ENCODE results near the gene LIPN.

LIPN gene

DNA sequence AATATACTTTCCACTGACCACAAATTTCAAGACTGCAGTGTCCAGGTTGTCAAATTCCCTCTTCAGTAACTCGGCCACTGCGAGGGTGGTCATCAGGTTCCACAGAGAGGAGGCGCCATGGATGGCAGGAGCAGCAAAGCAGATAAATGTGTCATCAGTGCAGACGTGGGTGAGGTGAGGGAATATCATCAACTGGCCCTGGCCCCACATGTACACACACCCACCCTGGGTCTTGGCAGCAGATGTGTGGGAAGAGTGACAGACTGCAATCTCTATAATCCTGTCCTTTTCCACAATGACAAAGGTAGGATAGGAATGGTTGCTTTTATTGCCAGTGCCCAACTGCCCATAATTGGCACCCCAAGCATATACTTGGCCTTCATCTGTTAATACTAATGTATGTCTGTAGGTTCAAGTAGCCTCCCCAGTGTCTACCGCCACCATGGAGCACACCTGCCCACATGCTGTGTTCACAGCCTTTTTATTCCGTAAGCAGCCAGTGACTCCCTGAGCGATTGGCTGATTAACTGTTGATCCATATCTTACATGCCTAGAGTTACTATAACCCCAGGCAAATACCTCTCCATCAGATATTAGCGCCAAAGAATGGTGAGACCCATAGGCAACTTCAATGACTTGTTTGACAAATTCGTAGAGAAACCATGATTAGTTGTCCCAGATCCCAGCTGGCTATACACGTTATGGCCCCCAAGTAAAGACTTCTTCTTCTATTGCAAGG, 26.4 kb downstream of the LIPN start:
- DNase-seq, result no peak

DNA sequence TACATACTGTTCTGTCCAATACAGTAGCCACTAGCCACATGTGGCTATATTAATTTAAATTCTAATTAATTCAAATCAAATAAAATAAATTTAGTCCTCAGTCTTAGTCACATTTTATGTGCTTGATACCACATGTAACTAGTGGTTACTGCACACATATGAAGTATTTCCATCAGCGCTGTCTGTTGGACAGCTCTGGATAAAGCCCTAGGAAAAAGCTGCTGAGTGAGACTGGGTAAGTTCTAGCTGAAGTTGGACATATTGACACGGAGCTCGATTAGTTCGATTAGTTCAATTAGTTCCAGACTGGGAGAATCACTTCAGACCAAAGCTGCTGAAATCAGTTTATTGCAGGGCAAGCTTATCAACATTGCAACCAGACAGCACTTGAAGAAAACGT, 27.6 kb downstream of the LIPN start:
- no peak for DNase-seq

DNA sequence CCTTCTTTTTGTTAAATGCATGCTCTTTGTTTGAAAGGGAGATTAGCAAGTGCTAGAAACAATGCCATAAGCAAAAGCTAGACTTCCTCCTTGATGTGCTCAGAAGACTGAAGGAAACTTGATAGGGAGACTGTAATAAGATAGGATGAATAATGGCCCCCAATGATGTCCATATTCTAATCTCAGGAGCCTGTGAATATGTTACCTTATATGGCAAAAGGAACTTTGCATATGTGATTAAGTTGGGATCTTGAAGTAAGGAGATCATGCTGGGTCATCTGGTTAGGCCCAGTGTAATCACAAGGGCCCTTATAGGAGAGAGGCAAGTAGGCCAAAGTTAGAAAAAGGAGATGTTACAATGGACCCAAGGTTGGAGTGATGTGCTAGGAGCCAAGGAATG, 29.1 kb downstream of the LIPN start:
- DNase-seq, result no peak

DNA sequence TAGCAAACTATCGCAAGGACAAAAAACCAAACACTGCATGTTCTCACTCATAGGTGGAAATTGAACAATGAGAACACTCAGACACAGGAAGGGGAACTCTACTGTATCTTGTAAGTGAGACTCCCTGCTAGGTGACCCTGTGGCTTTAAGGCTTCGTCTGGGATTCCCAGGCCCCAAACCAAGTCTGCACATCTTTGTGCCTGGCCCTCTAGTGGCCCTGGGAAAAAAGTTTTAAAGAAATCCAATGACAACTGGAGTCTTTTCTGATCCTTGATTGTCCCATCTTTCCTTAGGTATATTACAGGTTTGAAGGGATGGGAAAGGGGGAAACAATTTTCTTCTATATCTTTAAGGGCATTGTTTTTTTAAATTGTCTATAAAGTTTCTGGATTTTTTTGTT, 32.1 kb downstream of the LIPN start:
- peak; percentile 4 for DNase-seq

DNA sequence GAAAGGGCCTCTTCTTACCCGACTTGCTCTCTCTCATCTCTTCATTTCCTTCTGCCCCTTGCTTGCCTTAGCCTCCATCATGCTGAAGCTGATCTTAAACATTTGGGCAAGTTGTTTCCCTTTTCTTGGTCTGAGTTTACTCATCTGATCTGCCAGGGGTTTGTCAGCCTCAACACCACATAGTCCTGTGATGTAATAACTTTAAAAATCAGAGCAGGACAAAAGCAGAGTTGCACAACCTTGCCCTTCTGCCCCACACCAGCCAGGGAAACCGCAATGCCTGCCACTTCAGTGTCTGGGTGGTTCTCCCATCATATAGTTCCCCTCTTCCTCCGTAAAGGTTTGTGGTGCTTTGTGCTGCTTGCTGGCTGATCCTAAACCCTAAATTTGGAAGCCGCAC, 32.8 kb downstream of the LIPN start:
- DNase-seq, result peak; percentile 53

DNA sequence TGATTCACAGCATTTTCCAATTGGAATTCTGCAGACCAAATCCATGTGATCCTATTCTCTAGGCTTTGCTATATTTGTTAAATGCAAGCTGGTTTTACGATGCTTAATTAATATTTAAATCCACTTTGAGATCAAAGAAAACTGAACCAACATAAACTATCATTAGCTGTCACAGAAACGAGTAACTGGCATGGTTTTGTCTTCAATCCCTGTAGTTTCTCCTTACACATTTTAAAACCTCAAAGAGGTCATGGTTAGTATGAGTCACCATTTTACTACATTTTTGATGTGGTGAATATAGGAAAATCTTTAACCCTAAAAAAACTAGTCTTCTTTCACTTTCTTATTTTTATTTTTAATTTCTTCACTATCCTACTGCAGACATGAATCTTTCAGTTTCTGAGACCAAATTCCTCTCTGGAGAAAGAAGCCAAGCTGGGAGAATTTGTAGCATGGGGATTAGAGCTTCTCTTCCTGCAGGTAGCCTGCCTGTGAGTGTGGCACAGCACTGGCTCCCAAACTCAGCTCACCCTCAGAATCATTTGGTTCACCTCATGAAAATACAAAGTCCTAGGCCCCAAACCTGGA, 34.0 kb downstream of the LIPN start:
- DNase-seq, result peak; percentile 73

DNA sequence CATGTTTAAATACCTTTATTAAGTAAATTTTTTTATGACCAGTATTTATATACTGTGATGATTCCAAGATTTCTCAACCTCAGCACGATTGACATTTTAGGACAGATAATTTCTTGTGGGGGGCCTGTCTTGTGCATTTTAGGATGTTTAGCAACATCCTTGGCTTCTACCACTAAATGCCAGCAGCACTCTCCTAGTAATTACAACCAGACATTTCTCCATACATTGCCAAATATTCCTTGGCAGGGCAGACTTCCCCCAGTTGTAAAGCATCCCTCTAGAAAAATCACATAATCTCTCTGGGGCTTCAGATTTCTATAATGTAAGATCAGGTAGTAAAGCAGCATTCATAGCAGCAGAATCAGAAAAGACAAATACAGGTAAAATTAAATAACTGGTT, 34.9 kb downstream of the LIPN start:
- no peak for DNase-seq

DNA sequence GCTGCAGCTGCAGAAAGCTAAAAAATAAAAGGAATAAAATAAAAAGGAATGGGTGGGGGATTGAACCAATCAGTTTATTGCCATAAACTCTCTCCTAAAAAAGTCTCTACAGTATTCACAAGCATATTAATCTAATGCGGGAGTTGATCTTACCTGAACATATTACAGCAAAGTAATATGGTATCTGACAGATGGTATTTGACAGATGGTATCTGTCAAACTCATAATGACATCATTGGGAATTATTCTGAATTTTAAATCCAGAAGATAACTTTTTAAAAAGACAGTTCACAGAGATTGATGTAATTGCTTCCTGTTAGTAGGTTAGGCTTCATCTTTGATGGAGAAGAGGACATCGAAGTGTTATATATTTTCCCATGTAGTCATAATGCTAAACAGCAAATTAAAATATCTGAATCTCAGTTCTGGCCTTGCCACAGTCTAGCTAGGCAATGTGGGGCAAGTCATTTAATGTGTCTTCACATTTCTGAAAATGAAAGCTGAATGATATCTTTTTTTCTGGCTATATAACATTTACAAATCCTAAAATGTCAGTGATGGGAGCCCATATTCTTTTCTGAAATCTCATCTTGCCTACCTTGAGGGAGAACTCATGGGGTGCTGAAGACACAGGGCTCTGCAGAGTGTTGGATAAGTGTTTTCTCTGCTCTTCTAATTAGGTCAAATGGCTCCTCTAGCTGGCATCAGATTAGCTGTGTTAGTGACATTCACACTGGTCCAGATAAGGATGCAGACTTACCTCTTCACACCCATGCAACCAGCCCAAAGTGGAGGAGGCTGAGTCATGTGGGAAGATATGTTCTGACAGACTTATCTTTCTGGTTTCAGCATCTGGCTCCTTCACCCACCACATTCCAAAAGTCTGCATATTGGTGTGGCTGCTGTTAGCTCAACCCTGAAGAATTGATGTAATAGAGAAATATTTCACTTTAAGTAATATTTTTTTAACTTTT, 40.6 kb downstream of the LIPN start:
- peak; percentile 59 for DNase-seq

DNA sequence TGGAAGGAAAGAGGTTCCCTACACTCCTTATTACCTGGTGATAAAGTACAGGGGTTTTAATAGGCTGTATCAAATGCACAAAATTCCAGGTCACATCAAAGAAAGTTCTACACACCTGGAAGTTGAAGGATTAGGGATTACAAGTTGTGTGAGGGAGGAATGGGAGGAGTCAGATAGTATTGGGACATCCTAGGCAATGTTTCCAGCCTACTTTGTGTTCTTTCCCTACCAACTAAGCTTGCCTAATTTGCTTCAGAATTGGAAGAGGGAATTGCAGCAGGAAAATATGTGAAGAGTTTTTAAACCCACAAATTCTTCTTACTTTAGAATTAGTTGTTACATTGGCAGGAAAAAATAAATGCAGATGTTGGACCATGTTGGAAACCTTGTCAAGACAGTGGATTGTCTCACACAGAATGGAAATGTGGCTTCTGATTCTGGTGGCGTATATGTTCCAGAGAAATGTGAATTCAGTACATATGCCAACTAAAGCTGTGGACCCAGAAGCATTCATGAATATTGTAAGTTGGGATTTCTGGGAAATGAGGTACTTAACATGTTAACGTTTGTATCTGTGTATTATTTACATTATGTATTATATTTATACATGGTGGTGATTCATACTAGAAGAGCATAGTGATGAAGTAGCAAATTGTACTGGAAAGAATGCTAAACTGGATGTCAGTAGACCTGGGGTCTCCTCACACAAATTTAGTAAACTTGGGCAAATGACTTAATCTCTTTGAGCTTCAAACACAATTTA, 42.9 kb downstream of the LIPN start, which contains the start of gene LIPM:
Gene LIPM (plus strand): TSS at position 208 of the 763 bp plus-strand sequence. CDS start 167 bp downstream, at position 375.
- no peak for DNase-seq

DNA sequence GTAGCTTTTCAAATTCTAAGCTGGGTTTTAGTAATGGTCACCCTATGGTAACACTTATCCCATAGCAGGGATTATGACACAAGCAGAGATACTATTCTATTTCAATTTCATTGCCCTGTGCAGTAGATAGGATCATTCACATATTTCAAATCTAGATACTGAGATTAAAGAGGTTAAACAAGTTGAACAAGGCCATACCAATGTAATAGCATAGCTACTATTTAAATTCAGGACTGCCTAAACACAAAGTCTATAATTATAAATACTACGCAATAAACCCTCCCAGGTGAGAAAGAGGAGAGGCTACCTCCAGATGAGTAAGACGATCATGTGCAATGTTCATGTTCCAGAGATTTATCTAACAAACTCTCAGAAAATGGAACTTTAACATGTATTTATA, 43.8 kb downstream of the LIPN start:
- no peak for DNase-seq

DNA sequence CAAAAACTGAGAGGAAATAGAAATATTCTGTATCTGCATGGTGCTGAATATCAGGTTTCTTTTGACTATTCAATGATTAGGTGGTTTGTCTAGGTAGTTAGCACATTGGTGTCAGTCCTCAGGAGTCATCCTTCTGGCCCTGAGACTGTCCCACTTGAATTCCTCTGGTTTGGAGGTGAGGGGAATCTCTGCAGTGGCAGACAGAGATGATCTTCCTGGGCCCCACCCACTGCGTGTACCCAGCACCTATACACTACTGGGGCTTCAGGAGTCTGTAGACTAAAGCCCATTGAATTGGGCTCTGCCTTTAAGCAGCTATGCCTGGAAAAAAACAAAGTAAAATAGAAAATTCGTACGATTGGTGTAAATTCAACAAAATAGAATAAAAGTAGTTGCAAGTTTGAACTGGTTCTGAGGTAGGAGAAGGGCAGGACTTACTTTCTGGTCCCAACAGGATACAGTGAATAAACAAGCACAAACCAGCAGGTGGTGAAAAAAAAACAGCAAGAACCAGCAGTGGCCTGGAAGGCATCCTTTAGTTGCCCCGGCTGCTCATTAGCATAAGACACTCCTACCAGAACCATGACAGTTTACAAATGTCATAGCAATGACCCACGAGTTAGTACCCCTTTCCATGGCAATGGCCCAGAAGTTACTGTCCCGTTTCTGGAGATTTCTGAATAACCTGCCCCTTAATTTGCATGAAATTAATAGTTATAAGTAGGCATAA, 44.4 kb downstream of the LIPN start:
- no peak for DNase-seq

DNA sequence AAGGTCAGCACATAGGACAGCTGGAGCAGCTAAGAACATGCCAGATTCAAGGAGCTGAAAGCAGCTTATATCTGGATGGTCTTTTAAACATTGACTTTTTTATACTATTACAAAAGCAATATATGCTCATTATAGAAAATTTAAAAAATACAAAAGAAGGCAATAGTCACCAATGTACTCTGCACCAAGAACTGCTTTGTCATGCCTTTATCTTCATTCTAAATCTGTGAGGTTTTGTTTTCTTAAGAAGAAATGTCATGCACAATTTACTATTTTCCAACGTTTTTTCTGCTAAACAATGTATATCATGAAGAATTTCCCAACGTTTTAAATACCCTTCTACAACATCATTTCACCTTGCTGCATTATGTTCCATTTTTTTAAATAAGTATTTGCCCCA, 45.5 kb downstream of the LIPN start:
- DNase-seq, result no peak

DNA sequence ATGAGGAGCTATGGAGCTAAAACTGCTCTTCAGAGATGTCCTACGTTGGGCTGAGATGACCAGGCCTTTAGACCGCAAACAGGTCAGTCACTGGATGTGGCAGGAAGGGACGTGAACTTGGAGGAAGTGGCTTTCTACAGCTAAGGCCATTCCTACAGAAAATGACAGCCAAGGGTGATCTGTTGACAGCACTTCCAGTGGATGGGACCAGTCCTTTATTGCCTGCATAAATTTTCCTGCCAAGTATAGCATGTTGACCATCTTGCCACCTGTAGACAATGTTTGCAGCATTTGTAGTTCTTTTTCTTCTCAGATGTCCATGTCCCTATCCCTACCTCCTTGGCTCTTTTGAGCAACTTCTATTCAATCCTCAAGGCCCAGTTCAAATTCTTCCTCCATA, 46.1 kb downstream of the LIPN start:
- DNase-seq, result no peak

DNA sequence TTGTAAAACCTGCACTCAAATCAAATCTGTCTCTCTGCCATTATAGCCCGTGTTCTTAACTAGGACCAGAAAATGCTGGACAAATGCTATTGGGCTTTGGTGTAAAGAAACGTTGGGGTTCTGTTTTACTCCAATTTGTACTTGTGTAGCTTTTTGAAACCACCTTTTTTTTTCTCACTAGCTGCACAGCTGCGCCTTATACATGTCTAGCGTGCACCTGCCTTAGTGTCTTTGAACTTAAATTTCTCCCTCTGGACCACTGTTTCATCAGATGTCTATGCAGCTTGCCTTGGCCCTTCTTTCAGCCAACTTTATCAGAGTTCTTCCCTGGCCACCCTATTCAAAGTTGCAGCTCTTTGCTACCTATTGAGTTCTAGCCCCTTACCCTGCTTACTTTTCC, 49.8 kb downstream of the LIPN start:
- no peak for DNase-seq

DNA sequence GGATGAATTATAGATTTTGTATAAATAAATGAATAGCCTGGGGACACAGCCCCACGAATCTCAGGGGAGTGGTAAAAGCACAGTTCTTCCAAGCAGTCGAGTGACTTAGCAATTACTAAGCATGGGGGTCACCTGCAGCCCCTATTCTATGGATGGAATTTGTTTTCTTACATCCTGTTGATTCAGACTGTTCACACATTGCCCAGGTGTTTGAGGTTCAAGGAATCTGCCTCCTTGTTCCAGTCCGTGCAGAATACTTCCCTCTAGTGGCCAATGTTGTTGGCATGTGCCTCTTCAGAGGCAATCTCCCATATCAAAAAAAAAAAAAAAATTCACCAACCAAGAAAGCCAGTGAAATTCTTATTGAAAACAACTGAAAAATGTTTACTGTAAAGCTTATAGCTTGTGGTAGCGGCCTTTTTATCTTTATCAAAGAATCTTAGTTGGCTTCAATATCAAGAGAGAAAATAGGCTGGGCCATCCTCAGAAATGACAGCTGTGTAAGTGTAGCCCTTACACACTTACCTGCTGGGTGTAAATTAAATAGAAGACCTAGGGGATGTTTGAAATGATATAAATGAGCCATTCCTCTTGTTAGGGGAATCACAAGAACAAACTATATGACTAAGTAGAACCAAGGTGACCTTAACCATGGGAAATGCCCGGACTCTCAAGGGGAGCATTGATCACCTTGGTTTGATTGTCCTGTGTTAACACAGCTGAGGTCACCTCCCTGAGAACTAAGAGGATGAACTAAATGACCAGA, 50.6 kb downstream of the LIPN start:
- DNase-seq, result peak; percentile 64

DNA sequence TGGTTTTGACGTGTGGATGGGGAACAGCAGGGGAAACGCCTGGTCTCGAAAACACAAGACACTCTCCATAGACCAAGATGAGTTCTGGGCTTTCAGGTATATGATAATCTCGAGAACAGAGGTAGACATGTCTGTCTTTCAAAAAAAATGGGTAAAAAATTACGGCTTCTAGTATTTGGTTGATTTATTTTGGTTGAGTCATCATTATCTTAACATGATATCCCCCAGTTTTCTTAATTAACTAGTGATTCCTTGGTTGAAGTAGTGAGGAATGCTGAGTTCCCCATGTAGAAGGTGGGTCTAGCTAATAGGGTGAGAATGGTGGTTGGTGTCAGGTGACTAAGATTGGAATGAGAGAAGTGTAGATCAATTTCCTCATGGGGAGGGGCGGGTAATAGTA, 53.4 kb downstream of the LIPN start:
- DNase-seq, result no peak

DNA sequence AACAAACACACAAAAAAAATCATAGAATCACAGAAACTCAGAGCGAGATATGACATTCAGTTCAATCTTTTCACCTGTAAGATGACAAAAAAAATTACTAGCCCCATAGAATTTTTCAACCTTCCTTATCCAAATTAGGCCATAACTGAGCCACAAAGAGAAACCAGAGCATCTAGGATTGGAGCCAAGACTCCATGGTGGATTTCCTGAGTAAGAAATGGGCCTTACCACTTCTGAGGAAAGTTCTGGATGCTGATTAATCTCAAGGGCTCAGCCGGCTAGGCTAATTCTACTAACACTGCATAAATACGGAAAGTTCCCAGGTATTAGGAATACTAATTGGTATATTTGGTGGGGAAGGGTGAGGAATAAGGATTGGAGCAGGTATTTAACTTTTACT, 59.5 kb downstream of the LIPN start:
- no peak for DNase-seq

DNA sequence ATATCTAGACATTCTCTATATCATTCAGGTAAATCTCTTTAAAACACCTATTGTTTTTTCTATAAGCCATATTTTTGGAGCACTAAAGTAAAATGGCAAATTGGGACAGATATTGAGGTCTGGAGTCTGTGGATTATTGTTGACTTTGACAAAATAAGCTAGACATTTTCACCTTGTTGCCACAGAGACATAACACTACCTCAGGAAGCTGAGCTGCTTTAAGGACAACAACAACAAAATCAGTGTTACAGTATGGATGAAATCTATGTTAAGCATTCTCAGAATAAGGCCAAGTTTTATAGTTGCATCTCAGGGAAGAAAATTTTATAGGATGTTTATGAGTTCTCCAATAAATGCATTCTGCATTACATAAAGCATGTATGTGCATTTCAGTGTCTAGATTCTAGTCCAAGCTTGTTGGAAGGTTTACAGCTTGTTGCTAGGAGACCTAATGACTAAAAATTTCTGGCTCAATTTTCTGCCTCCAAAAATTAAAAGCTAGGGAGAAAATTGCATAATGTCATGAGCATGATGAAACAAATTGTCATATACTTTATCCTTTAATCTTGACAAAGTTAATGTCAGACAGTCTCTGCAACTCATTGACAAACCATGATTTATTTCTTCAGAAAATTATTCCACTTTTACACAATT, 61.1 kb downstream of the LIPN start:
- DNase-seq, result no peak

DNA sequence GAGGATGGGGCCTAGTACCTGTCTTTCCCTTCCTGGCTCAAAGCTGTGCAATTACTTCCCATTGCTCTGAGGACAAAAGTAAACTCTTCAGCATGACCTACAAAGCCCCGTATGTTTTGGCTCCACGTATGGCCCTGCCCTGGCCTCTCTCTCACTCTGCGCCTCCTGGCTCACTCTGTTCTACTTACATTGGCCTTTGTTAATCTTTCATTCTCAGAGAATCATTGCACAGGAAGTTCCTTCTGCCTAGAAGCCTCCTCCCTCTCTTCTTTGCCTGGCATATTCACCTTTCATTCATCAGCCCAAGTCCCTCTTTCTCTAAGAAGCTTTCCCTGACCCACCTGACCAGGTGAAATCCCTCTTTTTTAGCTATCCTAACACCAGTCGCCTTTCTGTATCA, 66.6 kb downstream of the LIPN start:
- no peak for DNase-seq

DNA sequence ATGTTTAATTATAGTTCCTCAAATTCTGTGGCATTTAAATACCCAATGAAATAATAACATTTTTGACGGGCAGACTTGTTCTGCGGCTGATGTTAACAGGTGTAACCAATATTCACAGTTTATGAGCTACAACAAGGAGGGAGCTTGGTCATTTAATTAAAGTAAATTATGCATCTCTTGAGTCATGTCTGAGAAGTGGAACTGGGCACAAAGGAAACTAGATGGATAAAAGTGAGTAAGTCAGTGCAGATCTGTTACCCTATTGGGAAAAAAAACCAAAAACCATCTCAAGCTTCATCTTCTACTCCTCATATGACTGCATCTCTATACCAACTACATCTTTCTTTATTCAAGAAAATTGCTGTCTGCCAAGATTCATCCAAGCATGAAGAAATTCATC, 67.9 kb downstream of the LIPN start:
- no peak for DNase-seq

DNA sequence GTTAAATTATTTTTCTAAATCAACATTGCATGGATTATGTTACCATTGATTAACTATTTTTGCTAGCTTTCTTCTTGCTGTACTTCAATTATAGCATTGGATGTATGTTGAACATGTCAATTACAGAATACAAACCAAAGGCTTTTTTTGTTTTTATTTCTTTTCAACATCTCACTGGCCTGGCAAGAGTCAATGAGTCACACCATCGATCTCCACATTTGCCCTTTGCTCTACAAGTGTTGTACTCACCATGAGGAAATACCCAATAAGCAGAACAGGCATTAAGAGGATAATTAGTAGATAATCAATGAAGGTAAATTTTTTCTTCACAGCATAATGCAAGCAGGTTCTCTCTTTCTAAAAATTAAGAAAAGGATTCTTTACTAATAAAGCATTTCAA, 68.5 kb downstream of the LIPN start:
- DNase-seq, result no peak

Data from activated CD4-positive, alpha-beta T cell treated with anti-CD3 and anti-CD28 coated beads, Interleukin-2, amount 50 U/mL, for 16 hours (primary cell).